GM12875 (cell line): ENCODE results near the gene CCN2.

Experiments
- H3K4me3 ChIP-seq: one replicate; pipeline ENCODE4 v1.5.1; 2011; ENCODE audit warnings: low read depth, low read length, control low read depth
- CTCF ChIP-seq: IDR thresholded peaks from 2 replicates; pipeline ENCODE4 v1.5.1; 2011; ENCODE audit warnings: low read depth, mild to moderate bottlenecking, control low read depth, inconsistent platforms, low read length, moderate library complexity, borderline replicate concordance; ENCODE audit not compliant: insufficient read depth

Gene CCN2

GRCh38 chr6:131979515-131980337 is 28.6 kb upstream of the CCN2 start:
- H3K4me3 ChIP-seq, result no peak overlapping the region
- TF ChIP-seq CTCF, result no peak

GRCh38 chr6:131978522-131978921 is 27.4 kb upstream of the CCN2 start:
- no peak for TF ChIP-seq CTCF

GRCh38 chr6:131976545-131977061 is 25.4 kb upstream of the CCN2 start:
- no peak for TF ChIP-seq CTCF
- no peak overlapping the region for H3K4me3 ChIP-seq

More at GRCh38 chr6:131978522-131978921, 27.4 kb upstream of the CCN2 start:
- H3K4me3 ChIP-seq, result no peak overlapping the region

GRCh38 chr6:131972741-131973140 is 21.6 kb upstream of the CCN2 start:
- no peak for TF ChIP-seq CTCF
- no peak overlapping the region for H3K4me3 ChIP-seq

GRCh38 chr6:131970076-131970859 is 19.1 kb upstream of the CCN2 start:
- no peak overlapping the region for H3K4me3 ChIP-seq
- TF ChIP-seq CTCF, result no peak

- no peak overlapping the region for H3K4me3 ChIP-seq
- TF ChIP-seq CTCF, result no peak
These were observed 17.5 kb upstream of the CCN2 start for GRCh38 chr6:131968656-131969055.
